ENCODE data around the gene TNIP1.

Gene TNIP1

DNA sequence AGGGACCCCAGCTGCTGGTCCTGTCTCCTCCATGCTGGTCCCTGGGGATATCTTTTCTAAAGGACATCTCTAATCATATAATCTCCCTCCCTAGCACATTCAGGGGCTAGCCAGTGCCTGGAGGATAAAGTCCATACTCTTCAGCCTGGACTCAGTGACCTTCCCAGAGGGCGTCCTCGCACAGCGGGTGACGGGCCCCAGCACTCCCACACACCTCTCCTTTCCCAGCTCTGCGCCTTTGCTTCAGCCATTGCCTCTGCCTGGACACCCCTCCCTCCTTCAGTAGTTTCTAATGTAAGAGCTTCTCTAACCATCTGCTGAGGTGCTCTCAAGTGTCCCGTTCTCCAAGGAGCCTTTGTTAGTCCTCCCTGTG lies 15.2 kb upstream of the TNIP1 start:
- FAIRE-seq (no peak), DNase-seq (ENCODE audit: insufficient read length, low spot score) (no peak)
- TF ChIP-seq POLR2AphosphoS5 (IDR thresholded peaks at IDR 0.05; ENCODE audit: low read depth, low read length) (peak; percentile 16; the same call in 1 of the 2 replicates), POLR2A (IDR thresholded peaks at IDR 0.05; ENCODE audit: low read depth, low read length) (no peak), POU2F2 (IDR thresholded peaks at IDR 0.05; ENCODE audit: low read depth, low read length) (no peak)

DNA sequence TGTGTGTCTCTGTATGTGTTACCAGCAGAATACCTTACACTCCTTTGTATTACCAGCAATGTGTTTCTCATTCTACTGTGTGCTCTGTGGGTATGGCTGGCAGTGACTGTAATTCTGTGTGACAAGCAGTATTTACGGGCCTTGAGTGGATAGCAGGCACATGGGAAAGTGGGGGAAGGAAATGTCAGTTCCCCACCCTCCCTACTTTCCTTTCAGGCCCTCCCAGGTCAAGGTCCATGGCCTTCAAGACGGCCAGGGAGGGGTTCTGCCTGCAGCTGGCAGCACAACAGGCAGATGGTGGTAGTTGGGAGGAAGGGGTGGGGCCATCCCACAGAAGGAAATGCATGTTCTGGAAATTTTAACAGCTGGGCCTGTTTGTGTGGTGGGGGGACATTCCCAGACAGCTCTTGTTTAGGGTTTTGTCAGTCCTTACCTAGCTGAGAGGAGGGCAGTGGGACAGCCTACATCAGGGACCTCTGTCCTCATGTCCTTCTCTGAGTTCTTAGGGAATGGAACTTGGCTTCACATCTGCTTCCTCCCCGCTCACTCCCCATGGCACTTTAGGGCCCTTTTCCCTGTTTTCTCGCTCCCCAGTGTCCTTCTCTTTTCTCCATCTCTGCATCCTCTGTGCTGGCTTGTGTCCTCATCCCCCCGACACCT lies 14.6 kb upstream of the TNIP1 start:
- no peak for TF ChIP-seq TAF1 (IDR thresholded peaks at IDR 0.05; ENCODE audit: low read depth, low read length)
- TF ChIP-seq POLR2AphosphoS5 (IDR thresholded peaks at IDR 0.05; ENCODE audit: low read depth, low read length): peak; percentile 74
- TF ChIP-seq POLR2A (IDR thresholded peaks at IDR 0.05; ENCODE audit: low read depth, low read length): no peak; the same call in 1 of the 2 replicates
- TF ChIP-seq SPI1 (IDR thresholded peaks at IDR 0.05; ENCODE audit: low read depth, low read length): no peak
- TF ChIP-seq POU2F2 (IDR thresholded peaks at IDR 0.05; ENCODE audit: low read depth, low read length): peak; percentile 7; the same call in 1 of the 2 replicates
- TF ChIP-seq PAX5 (IDR thresholded peaks at IDR 0.05; ENCODE audit: insufficient read depth, low read length, severe bottlenecking): no peak
- no peak for DNase-seq (ENCODE audit: insufficient read length, low spot score)
- FAIRE-seq: peak; percentile 69

DNA sequence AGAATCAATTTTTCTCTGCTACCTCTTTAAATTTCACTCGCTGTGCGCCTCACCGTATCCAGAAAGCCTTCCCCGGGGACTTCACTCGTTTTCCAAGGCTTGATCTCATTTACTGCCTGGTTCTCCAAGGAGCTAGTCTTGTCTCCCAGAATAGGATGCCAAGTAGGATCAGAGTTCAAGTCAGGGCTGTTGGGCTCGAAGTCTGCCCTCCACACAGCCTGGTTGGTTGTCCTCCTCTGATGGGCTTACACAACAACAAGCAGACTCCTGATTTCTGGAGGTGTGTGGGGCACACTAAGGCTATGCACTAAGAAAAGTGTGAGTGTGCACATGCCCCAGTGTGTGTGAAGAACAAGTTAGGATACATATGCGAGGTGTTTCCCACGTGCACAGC lies 14.0 kb upstream of the TNIP1 start:
- no peak for FAIRE-seq
- no peak for TF ChIP-seq SPI1 (IDR thresholded peaks at IDR 0.05; ENCODE audit: low read depth, low read length)
- no peak for TF ChIP-seq TAF1 (IDR thresholded peaks at IDR 0.05; ENCODE audit: low read depth, low read length)
- no peak for TF ChIP-seq POLR2AphosphoS5 (IDR thresholded peaks at IDR 0.05; ENCODE audit: low read depth, low read length)
- DNase-seq (ENCODE audit: insufficient read length, low spot score): no peak

DNA sequence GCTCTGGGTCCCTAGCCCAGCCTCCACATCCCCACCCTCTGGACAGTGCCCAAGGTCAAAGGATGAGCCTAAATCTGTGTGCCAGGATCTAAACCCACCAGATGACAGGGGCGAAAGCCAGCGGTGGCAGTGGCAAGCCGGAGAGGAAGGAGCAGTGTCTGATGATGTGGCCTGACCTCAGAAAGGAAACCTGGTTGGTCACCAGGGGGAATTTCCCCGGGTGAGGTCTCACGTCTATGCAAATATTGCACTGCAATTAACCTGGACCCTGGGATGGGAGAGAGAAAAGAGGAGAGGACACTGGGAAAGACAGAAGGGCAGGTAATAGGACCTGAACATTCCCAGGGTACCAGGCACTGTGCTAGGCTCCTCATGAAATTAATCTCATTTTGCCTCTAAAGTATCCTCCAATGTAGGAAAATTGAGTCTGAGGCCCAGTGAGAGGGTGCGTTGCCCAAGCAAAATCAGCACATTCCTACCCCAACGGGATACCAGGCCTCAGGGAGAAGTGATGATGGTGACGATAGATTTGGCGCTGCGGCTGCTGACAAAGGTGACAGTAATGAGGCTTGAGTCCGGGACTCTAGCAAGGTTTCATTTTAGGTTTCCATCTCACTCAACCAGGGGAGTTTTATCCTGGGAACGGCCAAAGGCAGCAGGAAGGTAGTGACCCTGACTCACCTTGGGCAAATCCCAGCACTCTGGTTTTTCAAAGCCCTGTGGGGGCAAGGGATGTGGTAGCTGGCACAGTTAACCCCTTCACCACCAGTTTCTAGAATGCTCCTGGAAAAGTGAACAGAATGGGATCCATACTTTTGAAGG lies 13.4 kb upstream of the TNIP1 start:
- DNase-seq (ENCODE audit: insufficient read length, low spot score) (no peak), FAIRE-seq (peak; percentile 88)

GRCh38 chr5:151093476-151093889 lies 12.6 kb upstream of the TNIP1 start:
- DNase-seq (ENCODE audit: insufficient read length, low spot score): no peak
- TF ChIP-seq POLR2A (IDR thresholded peaks at IDR 0.05; ENCODE audit: low read depth, low read length) (no peak), SPI1 (IDR thresholded peaks at IDR 0.05; ENCODE audit: low read depth, low read length) (peak; percentile 54), PAX5 (IDR thresholded peaks at IDR 0.05; ENCODE audit: insufficient read depth, low read length, severe bottlenecking) (no peak), POLR2AphosphoS5 (IDR thresholded peaks at IDR 0.05; ENCODE audit: low read depth, low read length) (no peak)
- no peak for FAIRE-seq

More for the DNA sequence above, 13.4 kb upstream of the TNIP1 start:
- peak; percentile 98 for TF ChIP-seq POU2F2 (IDR thresholded peaks at IDR 0.05; ENCODE audit: low read depth, low read length)
- peak; percentile 91 for TF ChIP-seq POLR2AphosphoS5 (IDR thresholded peaks at IDR 0.05; ENCODE audit: low read depth, low read length)
- TF ChIP-seq PAX5 (IDR thresholded peaks at IDR 0.05; ENCODE audit: insufficient read depth, low read length, severe bottlenecking): no peak
- TF ChIP-seq SPI1 (IDR thresholded peaks at IDR 0.05; ENCODE audit: low read depth, low read length): peak; percentile 43; the same call in 1 of the 2 replicates
- TF ChIP-seq TAF1 (IDR thresholded peaks at IDR 0.05; ENCODE audit: low read depth, low read length): peak; percentile 66; the same call in 1 of the 2 replicates
- TF ChIP-seq POLR2A (IDR thresholded peaks at IDR 0.05; ENCODE audit: low read depth, low read length): peak; percentile 72

DNA sequence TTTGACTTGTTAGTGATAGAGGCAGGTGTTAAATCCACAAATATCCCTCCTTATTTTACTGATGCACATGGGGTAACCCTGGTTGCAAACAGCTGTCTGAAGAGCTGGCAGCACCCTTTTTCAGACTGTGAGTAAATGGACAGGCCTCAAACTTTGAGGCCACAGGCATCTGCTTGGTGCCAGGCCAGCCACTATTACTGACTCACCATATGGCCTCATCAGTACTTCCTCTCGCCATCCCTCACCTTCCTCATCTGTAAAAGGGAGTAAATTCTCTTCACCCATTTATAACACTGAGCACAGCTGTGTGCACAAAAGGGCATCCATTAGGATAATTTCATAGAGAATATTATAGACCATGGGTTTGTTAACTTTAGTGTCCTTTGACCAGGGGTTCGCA lies 11.9 kb upstream of the TNIP1 start:
- no peak for TF ChIP-seq POU2F2 (IDR thresholded peaks at IDR 0.05; ENCODE audit: low read depth, low read length)
- no peak; the same call in 1 of the 2 replicates for TF ChIP-seq POLR2A (IDR thresholded peaks at IDR 0.05; ENCODE audit: low read depth, low read length)
- no peak for TF ChIP-seq TAF1 (IDR thresholded peaks at IDR 0.05; ENCODE audit: low read depth, low read length)
- no peak for TF ChIP-seq PAX5 (IDR thresholded peaks at IDR 0.05; ENCODE audit: insufficient read depth, low read length, severe bottlenecking)
- 0 out of 2 replicates have a peak, but pooled peaks have one; percentile 21 for TF ChIP-seq POLR2AphosphoS5 (IDR thresholded peaks at IDR 0.05; ENCODE audit: low read depth, low read length)
- no peak for TF ChIP-seq SPI1 (IDR thresholded peaks at IDR 0.05; ENCODE audit: low read depth, low read length)
- DNase-seq (ENCODE audit: insufficient read length, low spot score): no peak
- FAIRE-seq: no peak

GRCh38 chr5:151089726-151090125 lies 8.9 kb upstream of the TNIP1 start:
- no peak for TF ChIP-seq TAF1 (IDR thresholded peaks at IDR 0.05; ENCODE audit: low read depth, low read length)
- DNase-seq (ENCODE audit: insufficient read length, low spot score): no peak
- FAIRE-seq: no peak

- no peak for FAIRE-seq
- no peak for DNase-seq (ENCODE audit: insufficient read length, low spot score)
- TF ChIP-seq TAF1 (IDR thresholded peaks at IDR 0.05; ENCODE audit: low read depth, low read length): no peak
- TF ChIP-seq POLR2A (IDR thresholded peaks at IDR 0.05; ENCODE audit: low read depth, low read length): 0 out of 2 replicates have a peak, but pooled peaks have one; percentile 29
- TF ChIP-seq PAX5 (IDR thresholded peaks at IDR 0.05; ENCODE audit: insufficient read depth, low read length, severe bottlenecking): no peak
- no peak for TF ChIP-seq SPI1 (IDR thresholded peaks at IDR 0.05; ENCODE audit: low read depth, low read length)
- TF ChIP-seq POLR2AphosphoS5 (IDR thresholded peaks at IDR 0.05; ENCODE audit: low read depth, low read length): no peak
- TF ChIP-seq POU2F2 (IDR thresholded peaks at IDR 0.05; ENCODE audit: low read depth, low read length): no peak
These were observed 8.2 kb upstream of the TNIP1 start for GRCh38 chr5:151088986-151089385.

- DNase-seq (ENCODE audit: insufficient read length, low spot score) (no peak), FAIRE-seq (no peak)
These were observed 6.7 kb upstream of the TNIP1 start for GRCh38 chr5:151087486-151087885.

More at GRCh38 chr5:151087486-151087885, 6.7 kb upstream of the TNIP1 start:
- no peak for TF ChIP-seq POLR2AphosphoS5 (IDR thresholded peaks at IDR 0.05; ENCODE audit: low read depth, low read length)
- TF ChIP-seq POLR2A (IDR thresholded peaks at IDR 0.05; ENCODE audit: low read depth, low read length): no peak
- no peak for TF ChIP-seq POU2F2 (IDR thresholded peaks at IDR 0.05; ENCODE audit: low read depth, low read length)
- TF ChIP-seq PAX5 (IDR thresholded peaks at IDR 0.05; ENCODE audit: insufficient read depth, low read length, severe bottlenecking): no peak
- no peak for TF ChIP-seq SPI1 (IDR thresholded peaks at IDR 0.05; ENCODE audit: low read depth, low read length)
- TF ChIP-seq TAF1 (IDR thresholded peaks at IDR 0.05; ENCODE audit: low read depth, low read length): no peak

Data from GM12891 (cell line).